ENCODE measurements around the gene CCDC12. TPM values are rescaled to one million over a fixed set of nuclear protein-coding genes. Genes with fewer than 3 reads are reported as not detected.

Gene CCDC12
- total and polyA plus RNA-seq, 2 of the 13 experiments (the other 11 are each of a cell fraction or from before 2014, with no cell fraction given) = 30.1 to 49.5 TPM

DNA sequence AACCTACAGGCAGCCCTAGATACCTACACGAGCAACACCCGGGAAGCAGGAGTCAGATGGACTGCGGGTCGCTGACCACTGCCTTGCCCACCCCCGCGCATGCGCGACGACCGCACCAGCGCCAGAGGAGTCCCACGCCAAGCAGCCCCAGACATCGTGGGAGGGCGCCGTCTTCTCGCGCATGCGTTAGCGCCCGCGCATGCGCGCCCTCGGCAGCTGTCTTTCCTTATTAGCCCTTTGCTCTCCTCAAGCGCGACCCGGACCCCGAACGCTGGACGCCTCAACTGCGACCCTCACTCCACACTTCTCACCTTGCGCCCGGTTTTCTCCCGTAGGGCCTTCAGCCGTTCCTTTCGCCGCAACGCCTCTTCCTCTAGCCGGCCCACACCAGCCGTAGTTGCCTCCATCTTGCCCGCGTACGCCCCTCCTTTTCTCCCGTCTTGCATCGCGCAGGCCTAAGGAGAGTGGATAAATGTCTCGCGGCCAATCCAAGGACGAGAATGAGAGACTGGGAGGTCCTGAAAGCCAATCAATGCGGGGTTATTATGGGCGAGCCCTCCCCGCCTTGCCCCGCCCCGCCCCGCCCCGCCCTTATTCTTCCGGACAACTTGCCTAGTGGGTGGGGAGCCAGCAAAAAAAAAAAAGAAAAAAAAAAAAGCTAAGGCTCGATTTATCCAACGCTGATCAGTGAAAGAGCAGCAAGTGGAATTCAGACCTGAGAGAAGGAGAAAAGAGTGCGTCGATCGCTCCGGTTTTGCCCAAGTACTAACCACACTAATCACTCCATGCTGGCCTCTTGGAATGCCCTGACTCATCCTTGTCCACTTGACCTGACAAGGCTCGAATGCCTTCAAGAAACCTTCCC is at the start of gene CCDC12 (continued):
- TF ChIP-seq PBX3 (CRISPR knock-in tag; IDR thresholded peaks at IDR 0.05; ENCODE audit: borderline replicate concordance) (no peak), REPIN1 (CRISPR knock-in tag; IDR thresholded peaks at IDR 0.05; ENCODE audit: borderline replicate concordance, low read depth) (peak; percentile 47; the same call in 1 of the 2 replicates), ZNF883 (CRISPR knock-in tag; IDR thresholded peaks at IDR 0.05; ENCODE audit: not compliant biosample characterization) (peak; percentile 77), ATM (IDR thresholded peaks at IDR 0.05; ENCODE audit: borderline replicate concordance) (no peak), ZBTB39 (CRISPR knock-in tag; IDR thresholded peaks at IDR 0.05) (no peak), ZNF207 (IDR thresholded peaks at IDR 0.05; ENCODE audit: borderline replicate concordance) (no peak), ZNF746 (CRISPR knock-in tag; IDR thresholded peaks at IDR 0.05) (peak; percentile 65; the same call in 1 of the 2 replicates), ZNF549 (CRISPR knock-in tag; IDR thresholded peaks at IDR 0.05) (no peak), ZNF776 (CRISPR knock-in tag; IDR thresholded peaks at IDR 0.05) (no peak; the same call in 1 of the 2 replicates), SRSF1 (optimal IDR thresholded peaks at IDR 0.05; ENCODE audit: low read depth, low read length) (no peak), ZNF496 (CRISPR knock-in tag; IDR thresholded peaks at IDR 0.05; ENCODE audit: insufficient replicate concordance) (no peak), ZNF180 (CRISPR knock-in tag; IDR thresholded peaks at IDR 0.05; ENCODE audit: borderline replicate concordance, low read depth) (no peak)
- TF ChIP-seq, protein P1, sequence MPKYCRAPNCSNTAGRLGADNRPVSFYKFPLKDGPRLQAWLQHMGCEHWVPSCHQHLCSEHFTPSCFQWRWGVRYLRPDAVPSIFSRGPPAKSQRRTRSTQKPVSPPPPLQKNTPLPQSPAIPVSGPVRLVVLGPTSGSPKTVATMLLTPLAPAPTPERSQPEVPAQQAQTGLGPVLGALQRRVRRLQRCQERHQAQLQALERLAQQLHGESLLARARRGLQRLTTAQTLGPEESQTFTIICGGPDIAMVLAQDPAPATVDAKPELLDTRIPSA (CRISPR knock-in tag; IDR thresholded peaks at IDR 0.05; ENCODE audit: borderline replicate concordance) = peak; percentile 78; the same call in 1 of the 2 replicates
- TF ChIP-seq, protein P2, sequence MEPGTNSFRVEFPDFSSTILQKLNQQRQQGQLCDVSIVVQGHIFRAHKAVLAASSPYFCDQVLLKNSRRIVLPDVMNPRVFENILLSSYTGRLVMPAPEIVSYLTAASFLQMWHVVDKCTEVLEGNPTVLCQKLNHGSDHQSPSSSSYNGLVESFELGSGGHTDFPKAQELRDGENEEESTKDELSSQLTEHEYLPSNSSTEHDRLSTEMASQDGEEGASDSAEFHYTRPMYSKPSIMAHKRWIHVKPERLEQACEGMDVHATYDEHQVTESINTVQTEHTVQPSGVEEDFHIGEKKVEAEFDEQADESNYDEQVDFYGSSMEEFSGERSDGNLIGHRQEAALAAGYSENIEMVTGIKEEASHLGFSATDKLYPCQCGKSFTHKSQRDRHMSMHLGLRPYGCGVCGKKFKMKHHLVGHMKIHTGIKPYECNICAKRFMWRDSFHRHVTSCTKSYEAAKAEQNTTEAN (CRISPR knock-in tag; conservative IDR thresholded peaks at IDR 0.05) = no peak
- TF ChIP-seq, protein P3, sequence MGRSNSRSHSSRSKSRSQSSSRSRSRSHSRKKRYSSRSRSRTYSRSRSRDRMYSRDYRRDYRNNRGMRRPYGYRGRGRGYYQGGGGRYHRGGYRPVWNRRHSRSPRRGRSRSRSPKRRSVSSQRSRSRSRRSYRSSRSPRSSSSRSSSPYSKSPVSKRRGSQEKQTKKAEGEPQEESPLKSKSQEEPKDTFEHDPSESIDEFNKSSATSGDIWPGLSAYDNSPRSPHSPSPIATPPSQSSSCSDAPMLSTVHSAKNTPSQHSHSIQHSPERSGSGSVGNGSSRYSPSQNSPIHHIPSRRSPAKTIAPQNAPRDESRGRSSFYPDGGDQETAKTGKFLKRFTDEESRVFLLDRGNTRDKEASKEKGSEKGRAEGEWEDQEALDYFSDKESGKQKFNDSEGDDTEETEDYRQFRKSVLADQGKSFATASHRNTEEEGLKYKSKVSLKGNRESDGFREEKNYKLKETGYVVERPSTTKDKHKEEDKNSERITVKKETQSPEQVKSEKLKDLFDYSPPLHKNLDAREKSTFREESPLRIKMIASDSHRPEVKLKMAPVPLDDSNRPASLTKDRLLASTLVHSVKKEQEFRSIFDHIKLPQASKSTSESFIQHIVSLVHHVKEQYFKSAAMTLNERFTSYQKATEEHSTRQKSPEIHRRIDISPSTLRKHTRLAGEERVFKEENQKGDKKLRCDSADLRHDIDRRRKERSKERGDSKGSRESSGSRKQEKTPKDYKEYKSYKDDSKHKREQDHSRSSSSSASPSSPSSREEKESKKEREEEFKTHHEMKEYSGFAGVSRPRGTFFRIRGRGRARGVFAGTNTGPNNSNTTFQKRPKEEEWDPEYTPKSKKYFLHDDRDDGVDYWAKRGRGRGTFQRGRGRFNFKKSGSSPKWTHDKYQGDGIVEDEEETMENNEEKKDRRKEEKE (IDR thresholded peaks at IDR 0.05) = no peak
- TF ChIP-seq, protein P4, sequence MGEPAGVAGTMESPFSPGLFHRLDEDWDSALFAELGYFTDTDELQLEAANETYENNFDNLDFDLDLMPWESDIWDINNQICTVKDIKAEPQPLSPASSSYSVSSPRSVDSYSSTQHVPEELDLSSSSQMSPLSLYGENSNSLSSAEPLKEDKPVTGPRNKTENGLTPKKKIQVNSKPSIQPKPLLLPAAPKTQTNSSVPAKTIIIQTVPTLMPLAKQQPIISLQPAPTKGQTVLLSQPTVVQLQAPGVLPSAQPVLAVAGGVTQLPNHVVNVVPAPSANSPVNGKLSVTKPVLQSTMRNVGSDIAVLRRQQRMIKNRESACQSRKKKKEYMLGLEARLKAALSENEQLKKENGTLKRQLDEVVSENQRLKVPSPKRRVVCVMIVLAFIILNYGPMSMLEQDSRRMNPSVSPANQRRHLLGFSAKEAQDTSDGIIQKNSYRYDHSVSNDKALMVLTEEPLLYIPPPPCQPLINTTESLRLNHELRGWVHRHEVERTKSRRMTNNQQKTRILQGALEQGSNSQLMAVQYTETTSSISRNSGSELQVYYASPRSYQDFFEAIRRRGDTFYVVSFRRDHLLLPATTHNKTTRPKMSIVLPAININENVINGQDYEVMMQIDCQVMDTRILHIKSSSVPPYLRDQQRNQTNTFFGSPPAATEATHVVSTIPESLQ (CRISPR knock-in tag; conservative IDR thresholded peaks at IDR 0.05) = no peak
